Lung (tissue), 12 donors: ENCODE data around the gene SRPK2. TPM values are rescaled to one million over a fixed set of nuclear protein-coding genes. Genes with fewer than 3 reads are reported as not detected.

Experiments used
- ATAC-seq: fragments of 200-7000 bp; cut with Tn5 transposase; one replicate; pipeline ENCODE4 v1.9.1; 2020; ENCODE audit warnings: moderate number of reproducible peaks; ENCODE audit not compliant: insufficient read depth, low FRiP score
- DNase-seq, 3 donors: peaks; one replicate each; pipeline ENCODE4 v3.0.0-alpha.2; 2013 to 2017
- H3K27ac ChIP-seq, 2 donors: one replicate each; pipeline ENCODE4 v1.5.1; 2013; ENCODE audit warnings: mild to moderate bottlenecking in 2 of 2, moderate library complexity in 2 of 2, control low read depth in 1 of 2, inconsistent platforms in 1 of 2, low read depth in 1 of 2, low read length in 1 of 2
- H3K27me3 ChIP-seq, 3 donors: one replicate each; pipeline ENCODE4 v1.5.1; 2013; ENCODE audit warnings: low read length in 2 of 3; ENCODE audit not compliant: control insufficient read depth in 3 of 3, insufficient read depth in 3 of 3
- H3K36me3 ChIP-seq, 4 donors: one replicate each; pipeline ENCODE4 v1.5.1; 2013; ENCODE audit warnings: low read length in 4 of 4, mild to moderate bottlenecking in 1 of 4, moderate library complexity in 1 of 4; ENCODE audit not compliant: control insufficient read depth in 4 of 4, insufficient read depth in 4 of 4
- H3K4me1 ChIP-seq, 5 donors: one replicate each; pipeline ENCODE4 v1.5.1; 2013; ENCODE audit warnings: low read length in 5 of 5, mild to moderate bottlenecking in 2 of 5, moderate library complexity in 1 of 5; ENCODE audit not compliant: control insufficient read depth in 5 of 5, insufficient read depth in 5 of 5
- H3K4me3 ChIP-seq: one replicate; pipeline ENCODE4 v1.5.1; 2013; ENCODE audit warnings: mild to moderate bottlenecking, control low read depth, moderate library complexity
- H3K9ac ChIP-seq, 2 donors: one replicate each; pipeline ENCODE4 v1.5.1; 2013; ENCODE audit warnings: low read length in 2 of 2, control low read depth in 1 of 2; ENCODE audit not compliant: insufficient read depth in 1 of 2
- H3K9me3 ChIP-seq, 4 donors: one replicate each; pipeline ENCODE4 v1.5.1; 2013; ENCODE audit warnings: low read length in 3 of 4, mild to moderate bottlenecking in 1 of 4, moderate library complexity in 1 of 4; ENCODE audit not compliant: control insufficient read depth in 4 of 4, insufficient read depth in 3 of 4
- WGBS, 2 donors: extraction: QIAGEN DNeasy Blood & Tissue Kit; methylation state at CpG; one replicate each; pipeline ENCODE4 v1.1.7; 2013; 5-methylcytosine and 5-hydroxymethylcytosine counted together
- polyA plus RNA-seq, 2 donors: library from polyadenylated mRNA; stranded (reverse); fragments of 200-250 nt; gene quantifications; one replicate each; pipeline ENCODE4 v1.2.1, GENCODE V29; 2013
- total RNA-seq, 2 donors: library from RNA; depleted of rRNA in 1 of 2; stranded (reverse); fragments of >200 nt in 1 of 2; gene quantifications; one replicate each; pipeline ENCODE4 v1.2.1, GENCODE V29; 2014 to 2021
- TF ChIP-seq, protein P1 (sequence below): IDR thresholded peaks from 2 replicates; pipeline ENCODE4 v1.5.1; 2012; ENCODE audit warnings: mild to moderate bottlenecking; ENCODE audit errors: control extremely low read depth, extremely low read depth
- donor health status: control.
- donor health status: control.
- donor health status: Bipolar disorder and iron deficiency.
- donor health status: healthy.
- donor health status: DM: yes; HTN: yes; CAD: no.

The SRPK2 gene
- total and polyA plus RNA-seq, 4 donors, result 10.8 to 71.2 (median 23.2) TPM

DNA sequence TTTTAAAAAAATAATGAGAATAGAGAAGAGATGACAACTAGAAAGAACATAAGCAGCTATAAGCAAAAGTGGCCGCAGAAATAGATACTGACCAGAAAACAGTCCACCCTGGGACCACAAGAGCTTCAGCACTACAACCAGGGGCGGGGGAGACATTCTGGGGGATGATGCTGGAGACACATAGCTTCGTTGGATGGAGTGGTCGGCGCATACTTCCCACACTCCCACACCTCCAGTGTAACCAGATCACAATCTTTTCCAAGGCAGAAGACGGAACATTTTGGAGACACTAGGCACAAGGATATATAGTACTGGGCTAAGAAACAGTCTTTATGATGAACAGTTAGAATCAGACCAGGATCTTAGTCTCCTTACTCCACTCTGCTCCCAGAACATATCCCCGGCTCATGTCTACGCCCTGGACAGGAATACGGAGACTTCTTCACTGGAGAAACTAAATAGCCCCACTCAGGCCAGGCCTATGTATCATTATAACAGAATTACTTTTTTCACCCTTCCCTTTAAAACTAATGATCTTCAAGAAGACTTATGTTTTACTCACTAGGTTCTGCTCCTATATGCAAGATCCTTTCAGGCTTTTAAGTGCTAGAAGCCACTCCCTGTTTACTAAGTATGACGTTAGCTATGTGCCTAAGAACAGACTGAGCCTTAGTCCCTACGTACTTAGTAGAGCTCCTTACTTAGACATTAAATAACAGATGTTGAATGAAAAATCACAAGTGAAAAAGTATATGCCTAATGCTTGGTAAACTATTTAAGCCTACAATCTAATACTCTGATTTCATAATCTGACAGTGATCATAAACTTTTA lies 169.6 kb downstream of the SRPK2 start:
- no peaks in the 10 kb centered on the region for H3K27me3 ChIP-seq
- peaks cover 0 to 4% (median 0%) of the 10 kb centered on the region in 4 donors for H3K36me3 ChIP-seq
- H3K4me3 ChIP-seq, result no peak overlapping the region
- WGBS, 2 donors, result 90 to 96% methylated on average over 11 of the region's 11 CpGs
- H3K4me1 ChIP-seq, result peaks cover 0 to 13% (median 4%) of the 10 kb centered on the region in 5 donors
- no peak overlapping the region for H3K27ac ChIP-seq
- H3K9me3 ChIP-seq, result no peaks in the 10 kb centered on the region
- ATAC-seq, result no peak
- no peak overlapping the region for H3K9ac ChIP-seq
- no peak for DNase-seq
- TF ChIP-seq, protein P1, sequence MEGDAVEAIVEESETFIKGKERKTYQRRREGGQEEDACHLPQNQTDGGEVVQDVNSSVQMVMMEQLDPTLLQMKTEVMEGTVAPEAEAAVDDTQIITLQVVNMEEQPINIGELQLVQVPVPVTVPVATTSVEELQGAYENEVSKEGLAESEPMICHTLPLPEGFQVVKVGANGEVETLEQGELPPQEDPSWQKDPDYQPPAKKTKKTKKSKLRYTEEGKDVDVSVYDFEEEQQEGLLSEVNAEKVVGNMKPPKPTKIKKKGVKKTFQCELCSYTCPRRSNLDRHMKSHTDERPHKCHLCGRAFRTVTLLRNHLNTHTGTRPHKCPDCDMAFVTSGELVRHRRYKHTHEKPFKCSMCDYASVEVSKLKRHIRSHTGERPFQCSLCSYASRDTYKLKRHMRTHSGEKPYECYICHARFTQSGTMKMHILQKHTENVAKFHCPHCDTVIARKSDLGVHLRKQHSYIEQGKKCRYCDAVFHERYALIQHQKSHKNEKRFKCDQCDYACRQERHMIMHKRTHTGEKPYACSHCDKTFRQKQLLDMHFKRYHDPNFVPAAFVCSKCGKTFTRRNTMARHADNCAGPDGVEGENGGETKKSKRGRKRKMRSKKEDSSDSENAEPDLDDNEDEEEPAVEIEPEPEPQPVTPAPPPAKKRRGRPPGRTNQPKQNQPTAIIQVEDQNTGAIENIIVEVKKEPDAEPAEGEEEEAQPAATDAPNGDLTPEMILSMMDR, result no peak

DNA sequence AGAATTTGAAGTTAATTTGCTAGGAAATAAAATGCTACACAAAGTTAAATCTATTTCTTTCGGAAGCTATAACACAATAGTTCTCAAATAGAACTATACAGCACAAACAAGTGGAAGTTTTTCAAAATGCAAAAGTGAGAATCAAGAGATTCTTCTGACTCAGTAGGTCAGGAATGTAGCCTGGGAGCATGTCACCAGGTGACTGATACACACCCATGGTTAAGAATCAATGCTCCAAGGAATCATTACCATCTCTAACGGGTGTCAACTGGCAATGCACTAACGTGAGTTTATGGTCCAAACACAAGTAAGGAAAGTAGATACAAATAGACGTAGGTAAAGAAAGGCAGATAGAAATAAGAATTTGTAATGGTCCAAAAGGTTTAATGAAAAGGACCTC lies 170.5 kb downstream of the SRPK2 start:
- ATAC-seq (no peak), DNase-seq (no peak)
- H3K4me3 ChIP-seq, result no peak overlapping the region
- TF ChIP-seq, protein P1, result no peak
- no peaks in the 10 kb centered on the region for H3K9me3 ChIP-seq
- 86 to 97% methylated on average over 4 of the region's 4 CpGs for WGBS, 2 donors
- H3K9ac ChIP-seq, result no peak overlapping the region
- H3K27me3 ChIP-seq, result no peaks in the 10 kb centered on the region
- peaks cover 0 to 13% (median 4%) of the 10 kb centered on the region in 5 donors for H3K4me1 ChIP-seq
- peaks cover 0 to 4% (median 0%) of the 10 kb centered on the region in 4 donors for H3K36me3 ChIP-seq
- H3K27ac ChIP-seq, result no peak overlapping the region

DNA sequence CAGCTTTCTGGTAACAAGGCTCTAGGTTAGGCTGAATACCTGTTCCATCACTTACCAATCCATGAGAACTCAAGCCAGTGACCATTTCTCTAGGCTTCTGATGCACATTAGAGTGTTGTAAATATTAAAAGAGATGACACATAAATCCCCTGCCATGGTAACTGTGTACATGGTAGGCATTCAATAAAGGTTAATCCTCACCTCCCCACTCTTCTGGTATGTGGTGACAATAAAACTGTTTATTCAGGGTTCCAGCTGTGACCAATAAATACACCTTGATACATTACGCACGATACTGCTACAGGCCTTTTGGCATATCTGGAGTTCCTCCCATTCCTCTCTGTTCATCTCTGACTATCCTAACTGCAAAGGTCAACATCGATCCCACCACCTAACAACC lies 171.9 kb downstream of the SRPK2 start:
- DNase-seq (no peak), ATAC-seq (no peak)
- WGBS, 2 donors, result 95 to 97% methylated on average over 3 of the region's 3 CpGs
- Histone ChIP-seq H3K4me3 (no peak overlapping the region), H3K4me1 (peaks cover 0 to 11% (median 0%) of the 10 kb centered on the region in 5 donors), H3K27me3 (no peaks in the 10 kb centered on the region), H3K36me3 (peaks cover 0 to 4% (median 0%) of the 10 kb centered on the region in 4 donors), H3K9ac (no peak overlapping the region), H3K27ac (no peak overlapping the region), H3K9me3 (no peaks in the 10 kb centered on the region)
- TF ChIP-seq, protein P1, result no peak
